HS-27A (cell line): ENCODE measurements around the gene BACE2.

Experiments used
- DNase-seq: peaks from one replicate; pipeline ENCODE4 v3.0.0-alpha.2; 2012; ENCODE audit warnings: low read depth, missing footprints

BACE2 gene

DNA sequence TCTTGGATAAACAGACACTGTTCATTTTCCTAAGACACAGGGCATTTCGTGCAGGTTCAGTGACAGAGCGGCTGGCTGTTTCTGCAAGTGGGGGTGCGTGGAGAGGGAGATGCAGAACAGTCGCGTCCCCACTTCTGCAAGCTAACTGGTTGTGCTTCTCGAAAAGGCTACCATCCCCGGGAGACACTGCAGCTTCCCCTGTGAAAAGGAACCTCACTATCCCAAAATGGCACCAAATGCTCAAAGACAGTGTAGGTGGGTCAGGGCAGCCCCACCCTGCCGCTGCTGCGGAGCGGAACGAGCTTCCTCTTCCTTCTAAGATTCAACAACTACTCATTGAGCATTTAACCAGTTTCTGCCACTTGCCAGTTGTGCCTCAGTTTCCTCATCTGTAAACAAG, 19.2 kb upstream of the BACE2 start:
- DNase-seq, result no peak

DNA sequence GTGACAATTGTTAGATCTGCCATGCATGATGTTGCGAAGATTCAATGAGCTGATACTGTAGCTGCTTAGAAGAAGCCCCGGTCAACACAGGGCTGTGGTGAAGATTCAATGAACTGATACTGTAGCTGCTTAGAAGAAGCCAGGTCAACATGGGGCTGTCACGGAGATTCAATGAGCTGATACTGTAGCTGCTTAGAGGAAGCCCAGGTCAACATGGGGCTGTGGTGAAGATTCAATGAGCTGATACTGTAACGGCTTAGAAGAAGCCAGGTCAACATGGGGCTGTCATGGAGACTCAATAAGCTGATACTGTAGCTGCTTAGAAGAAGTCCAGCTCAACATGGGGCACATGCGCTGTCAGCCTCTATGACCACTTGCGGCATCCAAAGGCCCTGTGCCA, 18.8 kb upstream of the BACE2 start:
- DNase-seq, result no peak

DNA sequence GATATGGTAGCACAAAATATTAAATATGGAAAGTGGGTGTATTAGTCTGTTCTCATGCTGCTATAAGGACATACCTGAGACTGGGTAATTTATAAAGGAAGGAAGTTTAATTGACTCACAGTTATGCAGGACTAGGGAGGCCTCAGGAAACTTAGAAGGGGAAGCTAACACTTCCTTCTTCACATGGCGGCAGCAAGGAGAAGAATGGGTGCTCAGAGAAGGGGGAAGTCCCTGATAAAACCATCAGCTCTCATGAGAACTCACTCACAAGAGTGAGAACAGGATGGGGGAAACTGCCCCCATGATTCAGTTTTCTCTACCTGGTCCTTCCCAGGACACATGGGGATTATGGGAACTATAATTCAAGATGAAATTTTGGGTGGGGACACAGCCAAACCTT, 15.8 kb upstream of the BACE2 start:
- no peak for DNase-seq

DNA sequence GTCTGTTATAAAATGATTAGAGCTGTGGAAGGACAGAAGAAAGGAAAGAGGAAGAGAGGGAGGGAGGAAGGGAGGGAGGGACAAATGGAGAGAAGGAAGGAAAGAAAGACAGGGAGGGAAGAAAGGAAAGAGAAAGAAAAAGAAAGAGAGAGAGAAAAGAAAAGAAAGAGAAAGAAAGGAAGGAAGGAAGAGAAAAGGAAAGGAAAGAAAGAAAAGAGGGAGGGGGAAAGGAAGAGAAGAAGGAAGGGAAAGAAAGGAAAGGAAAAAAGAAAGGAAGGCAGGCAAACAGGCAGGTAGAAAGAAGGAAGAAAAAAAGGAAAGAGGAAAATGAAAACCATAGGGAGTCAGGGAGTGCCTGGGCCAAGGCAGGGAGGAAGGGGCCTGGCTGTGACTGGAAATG, 14.5 kb upstream of the BACE2 start:
- DNase-seq, result no peak

DNA sequence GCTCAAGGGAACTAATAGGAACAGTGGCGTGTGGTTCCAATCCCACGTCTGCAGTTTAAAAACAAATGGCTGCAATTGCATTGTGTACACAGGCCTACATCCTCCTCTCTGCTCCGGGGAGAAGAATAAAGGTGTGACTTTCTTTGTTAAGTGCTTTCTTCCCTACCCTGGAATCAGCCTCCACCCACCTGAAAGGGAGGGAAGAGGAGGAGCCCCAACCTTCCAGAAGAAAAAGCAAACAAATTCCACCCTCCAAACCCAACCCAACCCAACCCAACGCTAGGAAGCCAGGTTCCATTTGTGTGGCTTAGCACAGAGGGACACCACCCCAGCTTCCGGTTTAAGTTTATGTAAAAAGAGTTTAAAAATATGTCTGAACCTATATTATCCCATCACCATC, 11.8 kb upstream of the BACE2 start:
- DNase-seq, result no peak

DNA sequence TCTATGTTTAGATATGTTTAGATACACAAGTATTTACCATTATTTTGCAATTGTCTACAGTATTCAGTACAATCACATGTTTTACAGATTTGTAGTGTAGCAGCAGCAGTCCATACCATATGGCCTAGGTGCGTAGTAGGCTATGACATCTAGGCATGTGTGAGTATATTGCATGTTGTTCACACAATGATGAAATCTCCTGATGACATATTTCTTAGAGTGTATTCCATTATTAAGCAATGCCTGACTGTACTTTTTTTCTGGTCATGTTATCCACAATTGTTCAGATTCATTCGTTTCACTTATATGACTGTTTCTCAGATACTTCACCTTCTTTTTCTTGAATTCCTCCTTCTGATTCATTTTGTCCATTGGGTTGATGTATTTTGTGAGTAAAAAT, 9.9 kb upstream of the BACE2 start:
- no peak for DNase-seq

DNA sequence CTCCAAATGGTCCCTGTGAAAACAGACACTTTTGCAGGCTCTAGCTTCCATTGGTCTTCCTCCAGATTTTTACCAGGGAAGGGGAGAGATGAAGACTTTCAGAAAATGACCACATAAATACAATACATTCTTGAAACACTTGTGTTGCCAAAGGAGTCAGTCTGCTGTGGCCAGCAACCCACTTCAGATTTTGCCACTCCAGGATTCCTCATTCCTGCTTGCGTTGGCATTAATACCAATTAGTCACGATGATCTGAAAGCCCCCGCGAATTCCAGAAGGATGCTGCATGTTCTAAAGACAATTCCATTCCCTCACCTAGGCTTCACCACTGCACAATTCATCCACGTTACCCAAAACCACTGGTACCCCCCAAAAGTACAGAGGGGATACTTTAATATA, 7.9 kb upstream of the BACE2 start:
- DNase-seq, result no peak

DNA sequence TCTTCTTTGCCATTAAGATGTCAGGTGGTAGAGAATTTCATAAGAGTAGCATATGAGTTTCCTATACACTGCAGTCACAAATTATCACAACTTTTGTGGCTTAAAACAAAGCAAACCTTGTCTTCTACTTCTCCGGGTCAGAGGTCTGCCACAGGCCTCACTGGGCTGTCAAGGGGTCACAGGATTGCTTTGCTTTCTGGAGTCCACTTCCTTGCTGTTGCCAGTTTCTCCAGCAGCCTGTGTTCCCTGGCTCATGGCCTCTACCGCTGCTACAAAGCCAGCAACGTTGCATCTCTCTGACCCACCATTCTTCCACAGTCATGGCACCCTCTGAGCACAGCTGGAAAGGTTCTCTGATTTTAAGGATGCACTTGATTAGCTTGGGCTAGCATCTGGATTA, 6.5 kb upstream of the BACE2 start:
- no peak for DNase-seq

DNA sequence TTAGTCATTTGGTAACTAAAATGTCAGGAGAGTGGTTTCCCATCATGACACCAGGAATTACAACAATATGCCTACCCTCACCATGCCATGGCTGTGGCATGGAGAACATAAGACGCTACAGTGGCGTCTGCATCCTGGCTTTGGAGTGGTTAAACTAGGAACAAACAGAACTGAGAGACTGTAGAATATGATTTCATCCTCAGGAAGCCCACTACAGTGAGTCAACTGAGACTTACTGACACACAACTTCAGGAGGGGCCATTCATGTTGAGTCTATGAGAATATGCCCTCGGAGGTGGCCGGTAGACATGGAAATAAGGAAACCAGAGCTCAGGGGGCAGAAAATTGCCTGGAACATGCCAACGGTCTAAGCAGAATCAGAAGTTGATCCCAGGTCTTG, 5.9 kb upstream of the BACE2 start:
- DNase-seq, result no peak

DNA sequence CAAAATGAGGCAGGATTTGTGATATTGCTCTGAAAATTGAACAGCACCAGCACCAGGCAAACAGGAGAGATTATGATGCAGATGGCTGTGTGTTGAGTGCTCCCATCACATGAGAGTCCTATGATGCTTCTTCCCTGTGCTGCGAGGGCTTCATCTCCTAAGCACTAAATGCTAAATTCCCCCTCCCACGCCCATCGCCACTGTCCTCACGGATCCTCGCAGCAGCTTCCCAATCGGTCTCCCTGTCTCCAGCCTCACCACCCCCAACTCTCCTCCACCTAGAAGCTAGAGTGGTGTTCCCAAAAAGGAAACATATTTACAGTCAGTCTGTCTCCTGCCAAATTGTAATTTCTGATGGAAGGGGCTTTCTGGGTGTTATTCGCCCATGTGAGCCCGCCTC, 4.9 kb upstream of the BACE2 start:
- DNase-seq, result no peak

DNA sequence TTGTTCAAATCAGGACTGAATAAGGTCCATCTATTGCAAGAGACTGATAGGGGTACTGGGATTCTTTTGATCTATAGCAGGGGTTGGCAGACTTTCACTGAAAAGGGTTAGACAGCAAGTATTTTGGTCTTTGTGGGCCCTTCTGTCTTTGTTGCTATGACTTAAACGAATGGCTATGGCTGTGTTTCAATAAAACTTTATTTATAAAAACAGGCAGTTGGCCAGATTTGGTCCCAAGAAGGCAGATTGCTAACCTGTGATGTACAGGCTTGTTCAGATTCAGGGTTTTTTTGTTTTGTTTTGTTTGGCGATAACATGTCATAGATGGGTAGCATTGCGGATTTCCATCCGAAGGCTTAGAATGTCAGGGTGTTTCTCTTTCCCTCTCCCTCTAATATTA, 3.9 kb upstream of the BACE2 start:
- no peak for DNase-seq

DNA sequence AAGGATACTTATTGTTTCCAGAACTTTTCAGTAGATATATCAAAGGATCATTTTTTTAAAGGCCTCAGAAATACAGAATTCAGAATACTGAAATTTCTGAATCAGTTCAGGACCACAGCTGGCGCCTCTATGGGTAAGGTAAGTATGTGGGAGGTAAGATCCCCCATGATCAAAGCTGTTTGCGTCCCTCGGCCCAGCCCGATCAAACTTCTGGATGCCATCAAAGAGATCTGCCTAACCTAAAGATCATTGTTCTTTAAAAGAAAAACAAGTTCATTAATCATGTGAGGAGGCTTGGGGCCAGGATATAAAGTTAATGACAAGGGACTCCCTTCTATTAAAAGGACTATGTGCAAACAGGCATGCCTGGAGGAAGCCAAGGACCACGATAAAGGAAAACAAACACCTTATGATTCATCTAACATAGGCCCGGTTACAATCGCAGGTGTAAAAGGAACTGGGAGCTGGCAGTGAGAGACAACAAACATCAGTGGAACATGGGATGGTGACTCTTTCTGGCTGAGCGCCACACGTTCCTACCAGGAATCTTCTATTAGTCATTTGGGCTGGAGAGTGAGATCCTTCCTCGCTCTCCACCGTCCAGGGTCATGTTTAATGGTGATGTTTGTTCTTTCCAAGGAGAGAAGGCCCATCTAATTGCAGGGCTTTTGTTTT, 2.8 kb upstream of the BACE2 start:
- DNase-seq, result no peak

DNA sequence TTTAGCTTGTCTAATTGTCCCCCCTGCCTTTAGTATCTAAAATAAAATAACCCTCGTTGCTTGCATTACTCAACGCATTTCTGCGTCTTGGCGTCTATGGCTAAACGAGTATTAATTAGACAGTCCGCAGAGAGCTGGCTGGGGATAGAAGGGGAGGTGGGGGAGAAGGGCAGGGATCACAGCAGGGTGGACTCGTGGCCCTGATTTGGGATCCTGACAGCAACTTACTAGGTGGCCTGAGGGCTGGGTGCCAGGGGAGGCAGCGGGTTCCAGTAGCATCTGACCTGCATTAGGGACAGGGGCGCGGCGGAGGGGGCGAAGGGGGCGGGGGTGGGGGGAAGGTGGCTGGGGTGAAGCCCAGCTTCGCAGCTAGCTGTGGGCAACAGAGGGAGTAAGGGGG, 1.1 kb upstream of the BACE2 start:
- DNase-seq, result no peak

DNA sequence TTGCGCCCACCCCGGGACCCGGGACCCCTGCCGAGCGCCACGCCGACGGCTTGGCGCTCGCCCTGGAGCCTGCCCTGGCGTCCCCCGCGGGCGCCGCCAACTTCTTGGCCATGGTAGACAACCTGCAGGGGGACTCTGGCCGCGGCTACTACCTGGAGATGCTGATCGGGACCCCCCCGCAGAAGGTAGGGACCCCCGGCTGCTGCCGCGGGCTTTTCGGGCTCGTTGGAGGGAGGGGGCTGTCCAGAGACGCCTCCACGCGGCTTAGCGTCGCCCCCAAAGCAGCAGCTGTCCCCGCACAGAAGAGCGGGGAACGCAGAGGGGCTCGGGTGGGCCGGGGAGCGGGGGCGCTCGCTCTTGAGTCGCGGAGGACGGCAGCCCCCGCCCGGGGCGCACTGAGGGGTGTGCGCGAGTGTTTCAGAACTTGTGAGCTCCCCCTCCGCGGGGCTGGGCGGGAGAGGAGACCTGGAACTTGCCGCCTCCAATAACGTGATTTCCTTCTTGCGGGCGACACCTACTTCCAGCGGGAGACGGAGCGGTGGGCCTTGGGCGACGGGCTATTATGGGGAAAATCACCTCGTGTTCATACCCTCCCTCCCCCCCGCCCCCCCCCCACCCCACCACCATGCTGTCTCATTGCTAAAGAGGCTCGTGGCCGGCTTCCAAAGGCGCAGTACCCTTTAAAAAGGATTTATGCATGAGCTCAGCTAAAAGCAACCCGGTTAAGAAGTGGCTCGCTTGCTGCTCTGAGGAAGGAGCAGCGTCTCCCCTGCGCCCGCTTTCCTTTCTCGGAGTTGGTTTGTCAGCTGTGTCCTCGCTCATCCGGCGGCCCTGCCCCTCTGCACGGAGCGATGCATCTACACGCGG, 664 bp downstream of the BACE2 start:
- no peak for DNase-seq

DNA sequence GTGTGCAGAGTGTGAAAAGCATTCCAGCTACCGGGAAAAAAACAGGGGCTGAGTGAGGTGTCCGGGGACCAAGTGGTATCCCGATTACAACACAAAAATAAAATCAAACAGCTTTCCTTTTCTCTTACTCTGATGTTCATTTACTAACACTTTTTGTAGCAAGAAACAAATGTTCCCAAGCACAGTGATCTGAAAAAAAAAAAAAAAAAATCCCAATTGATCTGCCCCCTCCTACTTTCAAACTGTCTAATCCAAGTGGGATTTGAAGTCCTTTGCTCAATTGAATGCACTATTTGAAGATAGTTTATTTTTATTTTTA, 1.3 kb downstream of the BACE2 start:
- no peak for DNase-seq

DNA sequence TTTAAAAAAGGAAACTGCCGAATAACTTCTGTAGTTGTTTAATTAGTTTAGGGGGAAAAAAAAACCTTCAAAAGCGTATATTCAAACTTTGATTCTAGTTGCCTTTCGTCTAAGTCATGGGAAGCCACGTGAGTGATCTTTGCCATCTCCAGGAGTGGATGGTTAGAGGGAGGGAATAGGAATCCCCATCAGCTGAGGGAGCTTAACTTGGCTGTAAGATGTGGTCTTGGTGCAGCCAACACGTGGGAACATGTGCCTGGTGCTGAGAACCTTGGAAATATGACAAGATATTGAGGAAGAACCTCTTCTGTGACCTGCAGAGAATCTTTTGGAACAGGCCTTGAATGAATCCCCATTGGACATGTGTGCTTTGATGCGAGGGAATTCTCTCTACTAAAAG, 1.7 kb downstream of the BACE2 start:
- no peak for DNase-seq

DNA sequence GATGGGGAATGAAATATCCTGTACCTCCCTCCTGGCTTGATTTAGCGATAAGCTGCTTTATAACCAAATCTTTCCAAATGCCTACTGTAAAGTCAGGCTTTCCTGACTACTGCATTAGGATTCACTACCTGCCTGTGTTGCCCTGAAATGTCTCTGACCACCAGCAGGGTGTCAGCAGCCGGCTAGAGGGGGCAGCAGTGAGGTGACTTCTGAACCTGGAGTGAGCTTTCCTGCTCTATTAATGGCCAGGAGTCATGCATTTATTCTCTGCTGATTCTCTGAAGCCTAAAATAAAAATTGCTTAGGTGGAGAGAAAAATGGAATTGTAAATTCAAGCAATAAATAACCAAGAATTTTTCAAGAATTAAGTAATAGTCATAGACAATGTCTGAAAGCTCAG, 2.5 kb downstream of the BACE2 start:
- no peak for DNase-seq

DNA sequence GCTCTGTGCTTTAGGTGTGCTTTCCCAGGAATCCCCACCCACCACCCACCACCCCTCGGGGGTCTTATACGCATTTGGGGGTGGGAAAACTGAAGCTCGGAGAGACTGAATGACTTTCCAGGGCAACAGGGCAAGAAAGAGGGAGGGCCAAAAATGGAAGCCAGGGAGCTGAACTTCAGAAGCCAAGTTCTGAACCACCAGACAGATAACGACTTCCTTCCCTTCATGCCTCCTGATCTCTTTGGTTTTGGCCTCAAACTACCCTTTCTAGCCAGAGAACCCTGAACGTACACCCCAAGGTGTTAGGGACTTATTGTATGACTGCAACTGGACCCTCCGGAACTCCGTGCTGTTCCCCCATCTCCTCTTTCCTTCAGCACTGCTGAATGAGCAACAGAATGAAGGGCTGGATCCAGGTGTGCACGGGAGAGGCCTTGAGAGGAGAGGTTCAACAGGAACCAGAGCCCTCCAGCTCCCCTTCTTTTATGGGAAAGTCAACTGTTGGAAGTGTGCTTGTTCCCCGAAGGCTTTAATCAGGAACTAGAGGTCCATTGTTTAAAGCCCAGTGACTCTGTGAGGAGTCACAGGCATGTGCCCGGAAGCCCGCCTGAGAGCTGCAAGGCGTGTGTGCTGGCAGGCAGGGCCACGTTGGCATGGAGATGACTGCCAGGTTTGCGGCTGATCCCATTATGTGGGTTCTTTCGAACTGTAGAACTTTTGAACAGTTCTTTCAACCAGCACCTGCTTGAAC, 3.1 kb downstream of the BACE2 start:
- no peak for DNase-seq

DNA sequence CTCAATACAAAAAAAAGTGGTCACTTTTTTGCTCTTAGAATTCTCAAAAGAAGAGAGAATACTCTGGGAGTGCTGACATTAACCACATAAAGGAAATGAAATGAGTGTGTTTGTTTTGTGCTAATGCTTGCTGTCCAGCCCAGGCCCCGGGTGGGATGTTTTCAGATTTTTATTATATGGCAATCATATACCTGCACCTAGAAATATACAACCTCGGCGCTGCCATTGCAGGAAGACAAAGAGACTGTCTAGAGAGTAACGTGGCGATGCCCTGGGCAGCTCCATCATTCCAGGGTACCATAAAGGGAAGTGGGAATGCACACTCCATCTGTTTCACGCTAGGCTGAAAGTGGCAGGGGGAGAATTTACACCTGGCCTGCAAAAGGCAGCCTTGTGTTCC, 7.1 kb downstream of the BACE2 start:
- DNase-seq, result no peak

DNA sequence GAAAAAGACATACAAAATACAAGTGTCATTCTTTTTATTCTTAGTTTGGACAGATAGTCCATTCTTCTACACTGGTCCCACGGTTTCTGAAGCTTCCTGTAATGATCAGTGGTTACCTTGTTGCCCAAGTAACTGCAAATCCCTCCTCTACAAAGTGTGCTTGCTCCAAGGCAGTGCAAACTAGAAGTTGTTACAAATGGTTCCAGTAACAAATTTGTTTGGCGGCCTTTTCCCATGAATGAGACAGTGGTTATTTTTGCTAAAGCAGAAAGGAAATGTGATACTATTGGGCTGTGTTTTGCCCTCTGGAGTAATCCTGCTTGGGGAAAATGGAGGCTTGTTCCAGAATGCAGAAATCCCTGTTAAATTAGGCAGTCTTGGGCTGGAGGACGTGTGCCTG, 8.9 kb downstream of the BACE2 start:
- no peak for DNase-seq

DNA sequence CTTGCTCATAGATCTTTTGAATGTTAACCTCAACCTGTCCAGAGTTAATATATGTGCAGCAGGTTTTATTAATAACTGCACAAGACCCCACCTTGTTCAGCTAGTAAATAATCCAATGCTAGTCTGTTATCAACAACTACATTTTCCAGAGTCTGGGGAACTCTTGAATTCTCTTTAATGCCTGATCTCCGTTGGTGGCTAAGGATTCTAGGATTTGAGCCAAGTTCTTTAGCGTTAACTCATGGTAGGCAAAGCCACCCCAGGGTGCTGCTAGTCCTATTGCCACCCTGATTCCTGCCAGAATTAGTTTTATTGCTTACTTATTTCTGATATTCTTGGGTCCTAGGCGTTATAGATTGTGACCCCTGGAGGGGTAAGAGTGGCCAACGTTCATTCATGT, 12.8 kb downstream of the BACE2 start:
- DNase-seq, result no peak

DNA sequence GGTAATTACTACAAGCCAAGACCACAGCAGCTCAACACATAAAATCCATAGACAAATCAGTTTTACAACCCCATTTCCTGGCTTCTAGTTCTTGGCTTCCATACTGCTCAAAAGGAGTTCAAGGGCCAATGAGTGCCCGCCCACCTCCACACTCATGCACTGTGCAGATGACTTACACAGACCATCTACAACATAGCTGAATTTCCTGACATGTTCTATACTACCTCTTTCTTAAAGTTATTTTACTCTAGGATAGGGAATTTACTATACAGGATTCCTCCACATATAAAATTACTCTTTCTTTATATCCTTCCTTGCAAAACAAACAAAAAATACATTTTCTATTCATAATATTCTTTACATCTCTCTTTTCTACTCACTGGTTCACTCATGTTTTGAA, 14.6 kb downstream of the BACE2 start:
- DNase-seq, result no peak

DNA sequence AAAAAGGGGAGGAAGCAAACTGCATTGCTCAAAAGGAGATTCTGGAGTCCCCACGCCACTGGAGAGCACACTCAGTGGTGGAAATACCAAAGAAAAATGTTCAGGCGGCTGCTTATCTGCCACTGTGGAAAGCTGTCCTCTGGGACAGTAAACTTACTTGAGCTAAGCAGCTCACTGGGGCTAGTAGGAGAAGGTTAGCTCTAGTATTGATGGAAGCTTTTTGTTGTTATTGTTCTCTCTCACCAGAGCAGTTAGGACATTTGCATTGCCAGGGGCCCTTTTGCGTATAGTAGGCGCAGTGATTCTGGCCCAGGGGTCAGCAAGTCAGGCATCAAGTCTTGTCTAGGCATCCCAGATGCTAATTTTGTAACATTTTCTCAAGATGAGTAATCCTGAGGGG, 15.6 kb downstream of the BACE2 start:
- no peak for DNase-seq
